HG03196 (cell line): ENCODE measurements around the gene AMER3.

Experiments
- ATAC-seq: cut with Tn5 transposase; IDR thresholded peaks from one replicate; pipeline ENCODE4 v1.9.1; 2021; ENCODE audit not compliant: unreplicated experiment

The AMER3 gene

GRCh38 chr2:130778781-130779180, 23.4 kb downstream of the AMER3 start:
- no peak for ATAC-seq

GRCh38 chr2:130785466-130786055, 30.2 kb downstream of the AMER3 start:
- ATAC-seq: no peak

- no peak for ATAC-seq
Observed at GRCh38 chr2:130786076-130786475, 30.7 kb downstream of the AMER3 start.

- no peak for ATAC-seq
Observed at GRCh38 chr2:130787841-130788240, 32.5 kb downstream of the AMER3 start.

- no peak for ATAC-seq
Observed at GRCh38 chr2:130790312-130790711, 35.0 kb downstream of the AMER3 start.

- no peak for ATAC-seq
Observed at GRCh38 chr2:130790804-130791616, 35.7 kb downstream of the AMER3 start.

GRCh38 chr2:130791617-130791939, 36.2 kb downstream of the AMER3 start:
- no peak for ATAC-seq

- ATAC-seq: no peak
Observed at GRCh38 chr2:130795431-130795830, 40.1 kb downstream of the AMER3 start.

GRCh38 chr2:130796290-130796689, 41.0 kb downstream of the AMER3 start:
- ATAC-seq: no peak

GRCh38 chr2:130797493-130798435, 42.4 kb downstream of the AMER3 start:
- ATAC-seq: peak; percentile 92

GRCh38 chr2:130798472-130799218, 43.3 kb downstream of the AMER3 start:
- ATAC-seq: no peak

- no peak for ATAC-seq
Observed at GRCh38 chr2:130799295-130799694, 44.0 kb downstream of the AMER3 start.

GRCh38 chr2:130805613-130806012, 50.3 kb downstream of the AMER3 start:
- ATAC-seq: no peak

GRCh38 chr2:130806370-130806769, 51.0 kb downstream of the AMER3 start:
- ATAC-seq: no peak

- no peak for ATAC-seq
Observed at GRCh38 chr2:130807659-130808385, 52.5 kb downstream of the AMER3 start.

- no peak for ATAC-seq
Observed at GRCh38 chr2:130808482-130809268, 53.3 kb downstream of the AMER3 start.

GRCh38 chr2:130810490-130810889, 55.1 kb downstream of the AMER3 start:
- no peak for ATAC-seq

- ATAC-seq: no peak
Observed at GRCh38 chr2:130813722-130814121, 58.4 kb downstream of the AMER3 start.

- ATAC-seq: no peak
Observed at GRCh38 chr2:130814931-130815680, 59.8 kb downstream of the AMER3 start.
